GM06990 (cell line): ENCODE results near the gene EHD4.

Experiments used
- DNase-seq: peaks from one replicate; pipeline ENCODE4 v3.0.0-alpha.2; 2011; ENCODE audit not compliant: insufficient read length; ENCODE audit errors: extremely low read depth
- H3K27me3 ChIP-seq: replicated peaks from 2 replicates; pipeline ENCODE4 v1.6.0; 2011; ENCODE audit warnings: low read length; ENCODE audit not compliant: control insufficient read depth, insufficient read depth
- H3K36me3 ChIP-seq: 2 replicates; pipeline ENCODE4 v1.5.1; 2011; ENCODE audit warnings: low read length; ENCODE audit not compliant: control insufficient read depth, insufficient read depth
- H3K4me3 ChIP-seq: replicated peaks from 2 replicates; pipeline ENCODE4 v1.5.1; 2011; ENCODE audit warnings: low read depth, mild to moderate bottlenecking, control low read depth, low read length
- CTCF ChIP-seq: IDR thresholded peaks from 2 replicates; pipeline ENCODE4 v1.5.1; 2011; ENCODE audit warnings: low read length, control low read depth, mild to moderate bottlenecking, inconsistent platforms; ENCODE audit not compliant: insufficient read depth, poor library complexity, severe bottlenecking

EHD4 gene

GRCh38 chr15:41849204-41849603, 123.2 kb downstream of the EHD4 start:
- peaks cover 7% of the 10 kb centered on the region for H3K36me3 ChIP-seq
- no peak for DNase-seq
- no peaks in the 10 kb centered on the region for H3K27me3 ChIP-seq
- H3K4me3 ChIP-seq = no peak overlapping the region
- TF ChIP-seq CTCF = no peak

GRCh38 chr15:41848631-41849030, 123.7 kb downstream of the EHD4 start:
- Histone ChIP-seq H3K4me3 (no peak overlapping the region), H3K36me3 (peaks cover 7% of the 10 kb centered on the region), H3K27me3 (no peaks in the 10 kb centered on the region)
- TF ChIP-seq CTCF = no peak
- no peak for DNase-seq

- no peaks in the 10 kb centered on the region for H3K27me3 ChIP-seq
- no peak for TF ChIP-seq CTCF
- H3K36me3 ChIP-seq = peaks cover 7% of the 10 kb centered on the region
- H3K4me3 ChIP-seq = no peak overlapping the region
- no peak for DNase-seq
Measured at GRCh38 chr15:41847981-41848380, 124.4 kb downstream of the EHD4 start.

- H3K36me3 ChIP-seq = peaks cover 7% of the 10 kb centered on the region
- no peak for TF ChIP-seq CTCF
- no peak for DNase-seq
Measured at GRCh38 chr15:41847206-41847605, 125.2 kb downstream of the EHD4 start.

More at GRCh38 chr15:41847206-41847605, 125.2 kb downstream of the EHD4 start:
- Histone ChIP-seq H3K27me3 (no peaks in the 10 kb centered on the region), H3K4me3 (no peak overlapping the region)
